NCI-H1092 treated with DMSO at 0.1 percent for 48 hours (cell line): ENCODE measurements around the gene CD14.
"Not testable (repeated sequence)": the region's sequence is repeated elsewhere in the genome, so short reads cannot be mapped to it uniquely, and the experiment has no call there.

Experiments used
- DNase-seq: peaks from one replicate; lab custom pipeline; 2025; lab: John Stamatoyannopoulos, UW

CD14 gene

GRCh38 chr5:140596321-140596741 lies 36.6 kb downstream of the CD14 start:
- DNase-seq = no peak

GRCh38 chr5:140595538-140596300 lies 37.3 kb downstream of the CD14 start:
- DNase-seq = no peak

GRCh38 chr5:140594169-140594568 lies 38.8 kb downstream of the CD14 start:
- DNase-seq = no peak

DNA sequence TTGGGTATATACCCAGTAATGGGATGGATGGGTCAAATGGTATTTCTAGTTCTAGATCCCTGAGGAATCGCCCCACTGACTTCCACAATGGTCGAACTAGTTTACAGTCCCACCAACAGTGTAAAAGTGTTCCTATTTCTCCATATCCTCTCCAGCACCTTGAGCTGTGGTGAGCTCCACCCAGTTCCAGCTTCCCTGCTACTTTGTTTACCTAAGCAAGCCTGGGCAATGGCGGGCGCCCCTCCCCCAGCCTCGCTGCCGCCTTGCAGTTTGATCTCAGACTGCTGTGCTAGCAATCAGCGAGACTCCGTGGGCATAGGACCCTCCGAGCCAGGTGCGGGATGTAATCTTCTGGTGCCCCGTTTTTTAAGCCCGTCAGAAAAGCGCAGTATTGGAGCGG lies 39.9 kb downstream of the CD14 start:
- DNase-seq = not testable (repeated sequence)

DNA sequence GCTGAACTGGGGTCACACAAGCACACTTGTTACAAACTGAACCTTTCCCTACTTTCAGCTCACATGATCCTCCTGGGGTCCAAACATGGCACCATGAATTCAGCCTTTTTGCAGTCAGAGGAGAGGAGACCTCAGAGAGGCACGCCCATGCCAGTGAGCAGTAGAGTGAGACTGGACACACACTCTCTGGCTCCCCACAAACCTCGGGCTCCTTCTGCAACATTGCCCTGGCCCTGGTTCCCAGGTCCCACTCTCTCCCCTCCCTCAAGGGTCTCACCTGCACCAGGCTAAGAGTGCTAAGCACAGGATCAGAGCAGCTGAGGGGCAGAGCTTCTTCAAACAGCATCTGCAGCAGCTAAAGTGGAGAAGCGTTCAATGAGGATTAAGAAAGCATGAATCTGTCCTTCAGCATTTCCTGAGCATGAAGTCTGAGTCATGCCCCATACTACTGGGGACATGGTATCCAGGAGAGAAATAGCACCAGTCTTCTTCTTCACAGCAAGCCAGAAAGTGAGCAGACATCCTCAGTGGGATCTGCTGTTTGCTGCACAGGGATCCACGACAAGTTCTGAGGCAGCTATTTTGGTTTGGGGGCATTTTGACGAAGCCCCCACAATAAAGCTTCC lies 41.1 kb downstream of the CD14 start:
- no peak for DNase-seq

DNA sequence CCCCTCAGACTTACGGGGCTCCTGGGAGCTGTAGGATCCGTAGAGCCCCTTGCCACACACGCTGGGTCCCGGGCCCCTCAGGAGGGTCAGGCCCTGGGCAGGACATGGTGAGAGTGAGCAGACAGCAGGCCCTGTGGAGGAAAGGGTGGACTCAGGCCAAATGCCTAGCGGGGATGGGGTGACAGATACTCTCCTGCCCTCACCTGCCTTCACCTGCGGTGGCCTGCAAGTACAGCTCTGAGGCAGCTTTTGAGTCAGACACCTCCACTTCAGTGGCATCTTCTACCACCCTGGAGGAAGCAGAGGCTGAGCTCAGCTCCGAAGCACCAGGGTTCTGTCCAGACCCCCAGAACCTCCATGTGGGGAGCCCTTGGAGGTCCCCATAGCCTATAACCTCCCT lies 42.1 kb downstream of the CD14 start:
- no peak for DNase-seq

DNA sequence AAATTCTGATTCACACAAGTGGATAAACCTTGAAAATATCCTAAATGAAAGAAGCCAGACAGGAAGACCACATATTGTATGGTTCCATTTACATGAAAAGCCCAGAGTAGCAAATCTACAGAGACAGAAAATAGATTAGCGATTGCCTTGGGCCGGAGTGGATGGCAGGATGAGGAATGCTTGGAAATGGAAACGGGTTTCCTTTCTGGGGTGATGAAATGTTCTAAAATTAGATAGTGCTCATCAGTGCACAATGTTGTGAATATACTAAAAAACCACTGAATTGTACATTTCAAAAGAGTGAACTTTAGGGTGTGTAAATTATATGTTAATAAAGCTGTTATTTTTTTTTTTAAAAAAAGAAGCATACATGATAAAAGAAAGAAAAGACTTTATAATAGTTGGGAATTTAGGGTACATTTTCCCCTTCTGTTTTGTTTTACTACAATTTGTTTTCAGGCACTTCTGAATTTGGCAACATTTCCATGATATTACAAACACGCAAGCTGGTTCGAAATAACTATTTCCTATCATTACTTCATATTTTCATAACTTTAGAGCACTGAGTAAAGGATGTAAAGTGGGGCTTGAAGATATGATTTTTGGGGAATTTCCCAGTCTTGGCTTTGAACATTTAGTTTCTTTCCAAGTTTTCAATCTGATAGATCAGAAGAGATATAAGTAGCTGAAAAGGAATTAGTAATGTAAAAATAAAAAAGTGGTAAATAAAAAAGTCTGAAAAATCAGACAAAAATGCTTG lies 44.5 kb downstream of the CD14 start:
- DNase-seq = no peak

- no peak for DNase-seq
These were observed 45.5 kb downstream of the CD14 start for GRCh38 chr5:140587495-140587894.
